A673 (cell line): Measurements from ENCODE around the gene SLC19A1. TPM values are rescaled to one million over a fixed set of nuclear protein-coding genes. Genes with fewer than 3 reads are reported as not detected.
"Not testable (repeated sequence)": the region's sequence is repeated elsewhere in the genome, so short reads cannot be mapped to it uniquely, and the experiment has no call there.

Experiments
- BruUV-seq: library from RNA; stranded (reverse); fragments of 400-500 nt; replicated peaks from 2 replicates; lab custom pipeline; 2021; lab: Mats Ljungman, UMichigan
- CTCF ChIA-PET: fragments of 300-600 bp; sonication (Branson Sonifier 250); formaldehyde crosslinking; loops from one replicate; lab custom pipeline; 2022; ENCODE audit warnings: antibody characterized with exemption; lab: Charles Lee
- POLR2A ChIA-PET: fragments of 300-600 bp; sonication (Branson Sonifier 250); formaldehyde crosslinking; loops from one replicate; lab custom pipeline; 2022; ENCODE audit warnings: antibody characterized with exemption; ENCODE audit not compliant: low non-redundant PET; lab: Charles Lee
- DNase-seq: peaks from one replicate; pipeline ENCODE4 v3.0.0-alpha.2; 2015; ENCODE audit warnings: low spot score
- H3K27ac ChIP-seq: fragments of 200-600 bp; sonication (generic); 2 replicates; pipeline ENCODE4 v1.5.1; 2016; ENCODE audit warnings: mixed run types, low read depth, mild to moderate bottlenecking, mixed read lengths, antibody characterized with exemption, low read length; ENCODE audit not compliant: poor library complexity, severe bottlenecking
- H3K27me3 ChIP-seq: fragments of 200-600 bp; sonication (generic); replicated peaks from 2 replicates; pipeline ENCODE4 v1.6.1; 2017; ENCODE audit warnings: mixed run types, low read depth, mild to moderate bottlenecking, mixed read lengths, antibody characterized with exemption, low read length; ENCODE audit not compliant: insufficient read depth, poor library complexity
- H3K36me3 ChIP-seq: fragments of 200-600 bp; sonication (generic); 2 replicates; pipeline ENCODE4 v1.6.1; 2016; ENCODE audit warnings: mixed run types, mild to moderate bottlenecking, mixed read lengths, antibody characterized with exemption, low read length; ENCODE audit not compliant: insufficient read depth, poor library complexity, severe bottlenecking
- H3K4me1 ChIP-seq: fragments of 200-600 bp; sonication (generic); 2 replicates; pipeline ENCODE4 v1.6.1; 2017; ENCODE audit warnings: mixed run types, mild to moderate bottlenecking, mixed read lengths, antibody characterized with exemption, low read length; ENCODE audit not compliant: insufficient read depth, poor library complexity, severe bottlenecking
- H3K4me3 ChIP-seq: fragments of 200-600 bp; sonication (generic); 2 replicates; pipeline ENCODE4 v1.5.1; 2016; ENCODE audit warnings: low read depth, mixed run types, mild to moderate bottlenecking, mixed read lengths, low read length; ENCODE audit not compliant: poor library complexity, severe bottlenecking
- H3K9me3 ChIP-seq: fragments of 200-600 bp; sonication (generic); 2 replicates; pipeline ENCODE4 v1.6.1; 2016; ENCODE audit warnings: mixed run types, low read depth, mild to moderate bottlenecking, mixed read lengths, antibody characterized with exemption, low read length; ENCODE audit not compliant: poor library complexity, severe bottlenecking
- CTCF ChIP-seq: fragments of 300-800, 200-600 bp; sonication (generic); conservative IDR thresholded peaks from 2 replicates; pipeline ENCODE4 v1.5.1; 2017; ENCODE audit warnings: low read depth, mild to moderate bottlenecking, antibody characterized with exemption, low read length, moderate library complexity, mixed read lengths
- EZH2 ChIP-seq: fragments of 200-600 bp; sonication (generic); IDR thresholded peaks from 2 replicates; pipeline ENCODE4 v1.6.1; 2017; ENCODE audit warnings: borderline replicate concordance, low read depth, mild to moderate bottlenecking, mixed read lengths, antibody characterized with exemption, low read length; ENCODE audit not compliant: poor library complexity, severe bottlenecking
- intact Hi-C: fragments of 100-400 bp; cut with micrococcal nuclease; formaldehyde crosslinking; loops from one replicate; pipeline ENCODE4 v1.10.0; 2022; ENCODE audit not compliant: unreplicated experiment
- total RNA-seq: library from RNA; stranded (reverse); gene quantifications from 2 replicates; pipeline ENCODE4 v1.2.3, GENCODE V29; 2021

The SLC19A1 gene
- total RNA-seq, 1 experiment from 2014 or later = 72.1 TPM

DNA sequence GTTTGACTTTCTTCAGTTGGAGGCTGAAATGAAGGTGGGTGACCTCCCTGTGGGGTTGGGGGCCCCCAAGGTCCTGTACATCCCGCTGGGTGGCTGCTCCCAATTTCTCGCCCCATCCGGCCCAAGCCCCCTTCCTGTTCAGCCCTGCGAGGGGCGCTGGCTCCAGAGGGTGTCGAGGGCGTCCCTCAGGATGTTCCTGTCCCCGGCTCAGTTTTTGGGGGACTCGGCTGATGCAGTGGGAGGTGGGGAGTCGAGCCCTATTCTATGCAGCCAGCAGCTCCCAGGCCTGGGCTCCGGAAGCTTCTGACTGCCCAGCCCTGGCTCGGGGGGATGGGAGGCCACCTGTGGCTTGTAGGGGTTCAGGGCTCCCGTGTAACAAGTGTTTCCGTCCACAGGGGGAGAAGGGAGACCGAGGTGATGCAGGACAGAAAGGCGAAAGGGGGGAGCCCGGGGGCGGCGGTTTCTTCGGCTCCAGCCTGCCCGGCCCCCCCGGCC is 38.2 kb downstream of the SLC19A1 start:
- DNase-seq = no peak
- Histone ChIP-seq H3K4me3 (no peak overlapping the region), H3K27ac (no peak overlapping the region), H3K36me3 (no peaks in the 10 kb centered on the region), H3K27me3 (no peaks in the 10 kb centered on the region), H3K4me1 (no peaks in the 10 kb centered on the region), H3K9me3 (no peaks in the 10 kb centered on the region)
- BruUV-seq = no TSS peak
- POLR2A ChIA-PET = interaction anchor here (0.6 kb wide), 1 partner anchor 9 kb away, joined by 3 read pairs; no protein-coding TSS in a partner anchor
- intact Hi-C loops = no loop called here
- no peak; the same call in 1 of the 2 replicates for TF ChIP-seq CTCF
- no peak for TF ChIP-seq EZH2
- CTCF ChIA-PET = no interaction called here

GRCh38 chr21:45503226-45503625 is 39.0 kb downstream of the SLC19A1 start:
- not testable (repeated sequence) for DNase-seq

DNA sequence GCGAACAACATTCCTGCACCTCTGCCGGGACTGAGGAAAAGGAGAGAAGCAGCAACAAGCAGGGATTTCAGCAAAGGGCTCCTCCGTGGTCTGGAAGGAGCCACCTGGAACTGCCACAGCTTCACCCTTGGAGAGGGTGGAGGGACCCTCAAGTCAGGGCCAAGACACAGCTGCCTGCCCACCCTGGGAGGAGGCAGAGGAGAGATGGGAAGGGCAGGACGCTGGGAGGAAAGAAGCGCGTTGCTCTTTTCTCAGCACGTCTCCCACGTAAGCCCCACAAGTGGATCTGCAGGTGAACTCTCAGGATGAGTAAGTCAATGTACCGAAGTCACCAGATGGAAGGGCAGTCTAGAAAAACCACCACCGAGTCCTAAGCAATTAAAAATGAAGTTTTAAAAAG is 39.6 kb downstream of the SLC19A1 start:
- Histone ChIP-seq H3K27me3 (no peaks in the 10 kb centered on the region), H3K4me3 (no peak overlapping the region), H3K36me3 (no peaks in the 10 kb centered on the region), H3K4me1 (no peaks in the 10 kb centered on the region), H3K9me3 (no peaks in the 10 kb centered on the region), H3K27ac (no peak overlapping the region)
- DNase-seq = no peak
- CTCF ChIA-PET = no interaction called here
- POLR2A ChIA-PET = no interaction called here
- no peak for TF ChIP-seq EZH2
- no peak for TF ChIP-seq CTCF
- BruUV-seq = no TSS peak
- intact Hi-C loops = no loop called here

More at GRCh38 chr21:45503226-45503625, 39.0 kb downstream of the SLC19A1 start:
- intact Hi-C loops, POLR2A ChIA-PET, H3K36me3 ChIP-seq, H3K4me3 ChIP-seq, CTCF ChIA-PET, H3K27me3 ChIP-seq, H3K27ac ChIP-seq, H3K4me1 ChIP-seq, BruUV-seq, H3K9me3 ChIP-seq: not testable (repeated sequence)

GRCh38 chr21:45502006-45502345 is 40.3 kb downstream of the SLC19A1 start:
- Histone ChIP-seq H3K9me3 (no peaks in the 10 kb centered on the region), H3K27ac (no peak overlapping the region), H3K4me1 (no peaks in the 10 kb centered on the region), H3K27me3 (no peaks in the 10 kb centered on the region), H3K4me3 (no peak overlapping the region), H3K36me3 (no peaks in the 10 kb centered on the region)
- ChIA-PET POLR2A (no interaction called here), CTCF (no interaction called here)
- no peak for TF ChIP-seq EZH2
- no peak for TF ChIP-seq CTCF
- DNase-seq = no peak
- BruUV-seq = no TSS peak
- intact Hi-C loops = no loop called here

DNA sequence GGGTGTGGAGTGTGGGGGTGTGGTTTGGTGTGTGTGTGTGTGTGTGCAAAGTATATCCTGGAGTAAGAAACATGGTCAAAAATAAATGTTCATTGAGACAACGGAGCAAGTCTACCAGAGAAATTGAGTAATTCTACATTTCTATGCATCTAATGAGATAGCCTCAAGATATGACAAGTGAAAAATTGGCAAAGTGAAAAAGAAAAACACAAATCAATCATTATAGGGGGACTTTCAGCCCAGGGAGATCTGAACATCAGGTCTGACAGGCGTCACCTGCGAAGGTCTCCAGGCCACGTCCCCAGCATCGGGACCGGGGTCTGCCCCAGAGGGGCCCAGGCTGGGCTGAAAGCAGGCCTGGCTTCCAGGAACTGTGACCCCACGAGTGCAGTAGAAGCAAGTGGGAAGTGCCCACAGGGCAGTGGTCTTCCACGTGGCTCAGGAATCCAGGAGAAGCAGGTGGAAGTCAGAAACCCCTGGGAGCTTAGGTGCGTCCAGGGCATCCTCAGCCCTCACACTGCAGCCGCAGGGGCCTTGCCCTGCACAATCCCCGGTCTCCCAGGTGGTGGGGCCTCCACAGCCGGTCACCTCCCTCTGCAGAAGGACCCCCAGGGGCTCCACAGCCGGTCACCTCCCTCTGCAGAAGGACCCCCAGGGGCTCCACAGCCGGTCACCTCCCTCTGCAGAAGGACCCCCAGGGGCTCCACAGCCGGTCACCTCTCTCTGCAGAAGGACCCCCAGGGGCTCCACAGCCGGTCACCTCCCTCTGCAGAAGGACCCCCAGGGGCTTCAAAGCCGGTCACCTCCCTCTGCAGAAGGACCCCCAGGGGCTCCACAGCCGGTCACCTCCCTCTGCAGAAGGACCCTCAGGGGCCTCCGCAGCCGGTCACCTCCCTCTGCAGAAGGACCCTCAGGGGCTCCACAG is 40.9 kb downstream of the SLC19A1 start:
- intact Hi-C loops, CTCF ChIA-PET, DNase-seq, BruUV-seq, H3K36me3 ChIP-seq, H3K4me3 ChIP-seq, H3K9me3 ChIP-seq, H3K27me3 ChIP-seq, H3K4me1 ChIP-seq, H3K27ac ChIP-seq, POLR2A ChIA-PET: not testable (repeated sequence)
